GM19468 (cell line): ENCODE measurements around the gene SFRP4.

Experiments used
- ATAC-seq: cut with Tn5 transposase; IDR thresholded peaks from one replicate; pipeline ENCODE4 v1.9.1; 2021; ENCODE audit warnings: mild to moderate bottlenecking, moderate library complexity, moderate number of reproducible peaks; ENCODE audit not compliant: unreplicated experiment; ENCODE audit errors: extremely low read depth

Gene SFRP4

DNA sequence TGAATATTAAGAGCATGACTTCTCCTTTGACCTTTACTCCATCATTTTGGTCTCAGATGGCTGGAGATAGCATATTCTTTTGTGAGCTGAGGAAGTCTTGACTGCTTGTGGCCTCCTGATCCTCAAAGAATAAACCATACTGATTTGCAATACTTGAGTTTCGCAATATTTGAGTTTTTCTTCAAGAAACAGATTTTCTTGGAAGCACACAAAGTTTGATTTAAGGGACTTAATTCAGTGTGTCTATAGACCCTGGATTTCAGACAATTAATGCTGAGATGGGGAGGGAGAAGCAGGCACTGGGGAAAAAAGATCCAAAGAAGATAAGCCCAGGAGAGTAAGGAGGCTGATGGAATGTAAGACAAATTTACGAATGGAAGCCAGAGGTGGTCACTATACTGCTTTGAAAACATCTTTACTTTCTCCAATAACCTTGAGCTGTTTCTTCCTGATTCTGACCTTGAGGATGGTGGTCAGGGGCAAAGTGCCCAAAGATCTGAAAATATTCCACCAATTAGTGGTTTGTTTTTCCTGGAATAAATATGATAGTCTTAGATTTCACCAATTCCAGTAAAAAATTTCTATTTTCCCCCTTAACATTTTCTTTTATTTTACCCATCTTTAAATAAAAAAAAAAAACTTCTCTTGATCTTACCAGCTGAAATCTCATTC is 11.3 kb upstream of the SFRP4 start:
- no peak for ATAC-seq

DNA sequence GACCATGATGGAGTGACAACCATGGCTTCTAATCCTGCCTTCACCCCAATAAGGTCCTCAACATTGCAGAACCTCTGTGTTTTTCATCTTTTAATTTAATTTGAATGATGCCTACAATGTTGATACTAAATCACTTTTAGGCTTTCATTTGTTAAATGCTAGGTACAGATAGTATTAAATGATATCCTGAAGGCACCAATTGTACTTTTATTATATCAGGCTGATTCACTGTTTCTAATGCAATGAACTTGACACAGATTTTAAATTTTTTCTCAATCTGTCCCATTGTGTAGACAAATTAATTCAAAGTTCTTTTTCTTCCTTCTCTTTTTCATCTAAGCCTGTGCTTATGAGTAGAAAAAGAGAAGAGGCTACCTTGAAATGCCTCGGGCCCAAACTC is 9.0 kb upstream of the SFRP4 start:
- no peak for ATAC-seq

DNA sequence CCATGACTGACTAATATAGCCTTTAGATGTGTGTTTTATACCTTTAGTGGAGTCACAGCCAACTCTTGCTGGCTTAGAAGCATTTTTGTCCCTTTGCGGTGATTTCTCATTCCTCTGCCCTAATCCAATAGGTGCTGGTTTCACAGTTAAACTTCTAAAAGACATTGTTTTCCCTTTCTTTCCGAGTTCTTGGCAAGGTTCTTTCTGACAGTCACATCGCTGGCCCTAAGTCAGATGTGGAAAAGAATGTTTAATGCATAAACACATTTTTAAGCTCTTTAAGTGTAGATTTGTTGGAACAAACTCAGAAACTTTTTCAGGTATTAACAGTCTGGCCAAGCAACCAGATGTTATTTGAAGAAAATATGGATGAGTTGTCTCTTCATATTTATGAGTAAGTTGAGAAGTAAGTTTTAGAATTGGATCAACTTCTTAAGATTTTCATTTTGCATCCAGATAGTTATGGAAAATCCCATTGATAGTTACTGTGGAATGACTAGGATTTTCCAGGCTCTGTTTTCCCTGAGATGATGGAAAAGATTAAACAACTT is 7.9 kb upstream of the SFRP4 start:
- no peak for ATAC-seq

DNA sequence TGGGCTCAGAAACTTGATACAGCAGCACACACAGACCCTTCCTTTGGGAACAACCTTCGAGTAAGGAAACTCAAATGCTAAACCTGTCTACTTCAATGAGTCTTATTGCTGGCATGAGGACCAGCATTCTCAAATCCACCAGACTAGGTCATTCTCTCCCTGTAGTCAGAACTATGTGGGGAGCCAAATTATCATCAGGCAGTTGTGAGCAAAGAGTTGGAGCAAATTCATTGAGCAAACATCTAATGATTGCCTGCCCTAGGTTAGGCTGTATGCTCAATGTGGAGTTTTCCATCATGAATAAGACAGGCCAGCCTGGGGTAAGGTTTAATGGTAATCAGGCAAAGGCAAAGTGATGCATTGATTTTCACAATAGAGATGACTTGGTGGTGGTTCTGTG is 7.4 kb upstream of the SFRP4 start:
- no peak for ATAC-seq

DNA sequence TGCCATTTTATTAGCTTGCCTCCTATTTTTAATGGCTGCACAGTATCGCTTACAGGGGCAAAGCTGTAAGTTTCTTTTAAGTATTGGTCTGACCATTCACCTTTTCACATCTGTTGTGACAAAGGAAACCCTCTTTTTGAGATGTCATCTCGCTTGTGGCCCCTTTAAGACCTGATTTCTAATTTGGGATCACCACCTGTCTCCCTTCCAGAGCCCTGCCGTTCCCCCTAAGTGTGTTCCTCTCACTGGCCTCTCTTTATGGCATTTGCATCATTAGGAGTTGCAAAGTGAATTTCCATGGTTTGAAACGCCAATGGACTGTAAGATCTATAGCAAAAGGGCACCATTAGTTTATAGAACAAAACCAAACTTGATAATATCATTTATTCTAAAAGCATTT is 5.3 kb upstream of the SFRP4 start:
- no peak for ATAC-seq

DNA sequence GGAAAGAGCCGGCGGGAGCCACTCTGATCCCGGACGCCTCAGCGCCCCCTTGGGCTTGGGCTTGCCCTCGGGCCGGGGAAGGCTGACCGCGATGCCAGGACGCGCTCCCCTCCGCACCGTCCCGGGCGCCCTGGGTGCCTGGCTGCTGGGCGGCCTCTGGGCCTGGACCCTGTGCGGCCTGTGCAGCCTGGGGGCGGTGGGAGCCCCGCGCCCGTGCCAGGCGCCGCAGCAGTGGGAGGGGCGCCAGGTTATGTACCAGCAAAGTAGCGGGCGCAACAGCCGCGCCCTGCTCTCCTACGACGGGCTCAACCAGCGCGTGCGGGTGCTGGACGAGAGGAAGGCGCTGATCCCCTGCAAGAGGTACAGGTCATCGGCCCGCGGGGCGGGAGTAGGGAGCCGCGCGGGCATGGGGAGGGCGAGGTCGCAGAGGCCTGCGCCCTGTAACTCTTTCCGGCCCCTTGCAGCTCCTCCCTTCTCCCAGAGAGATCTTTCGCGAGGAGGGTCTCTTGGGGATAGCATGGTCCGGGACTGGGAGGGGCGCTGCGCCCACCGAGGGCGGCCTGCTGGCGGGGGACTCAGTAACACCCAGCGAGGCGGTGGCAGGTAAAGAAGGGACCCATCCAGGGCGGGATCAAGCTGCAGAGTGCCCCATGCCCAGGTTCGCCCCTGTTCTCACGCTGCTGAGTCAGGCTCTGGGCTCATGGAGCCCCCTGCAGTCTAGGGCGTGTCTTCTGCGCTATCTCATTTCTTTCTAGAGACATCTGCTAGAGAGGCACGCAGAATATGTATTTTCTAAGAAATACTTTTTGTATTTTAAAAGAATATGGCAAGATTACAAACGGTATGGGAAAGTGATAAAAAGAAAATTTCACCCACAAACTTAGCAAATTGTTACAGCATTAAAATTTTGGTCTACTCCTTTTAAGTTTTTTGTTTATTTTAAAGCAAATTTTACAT is 4.5 kb upstream of the SFRP4 start:
- ATAC-seq: peak; percentile 20

DNA sequence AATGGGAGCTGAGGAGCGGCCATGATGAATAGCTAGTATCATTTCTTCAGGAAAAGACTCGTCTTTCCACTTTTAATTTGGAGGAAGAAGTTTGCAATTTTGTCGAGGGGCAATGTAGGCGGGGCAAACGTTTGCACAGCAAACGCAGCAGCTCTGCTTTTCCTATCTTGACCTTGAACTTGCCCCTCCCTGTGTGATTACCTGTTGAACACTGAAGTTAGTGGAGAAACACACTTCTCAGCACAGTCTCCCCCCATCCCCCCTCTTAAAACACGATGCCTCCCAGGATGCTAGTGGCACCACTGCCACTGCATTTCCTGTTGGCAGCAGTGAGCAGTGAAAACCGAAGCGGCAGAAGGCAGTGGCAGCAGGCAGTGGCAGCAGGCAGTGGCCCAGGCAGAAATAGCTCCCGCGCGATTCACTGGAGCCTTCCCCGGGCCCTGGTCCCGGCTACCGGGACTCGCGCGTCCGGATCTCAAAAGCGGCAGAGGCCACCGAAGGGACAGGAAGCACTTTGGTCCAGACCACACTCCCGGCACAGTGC is 3.8 kb upstream of the SFRP4 start, which contains the start of gene EPDR1:
Gene EPDR1 (plus strand): TSS at position 336 of the 544 bp plus-strand sequence. CDS start 300 bp downstream, outside the sequence.
- ATAC-seq: peak; percentile 54

DNA sequence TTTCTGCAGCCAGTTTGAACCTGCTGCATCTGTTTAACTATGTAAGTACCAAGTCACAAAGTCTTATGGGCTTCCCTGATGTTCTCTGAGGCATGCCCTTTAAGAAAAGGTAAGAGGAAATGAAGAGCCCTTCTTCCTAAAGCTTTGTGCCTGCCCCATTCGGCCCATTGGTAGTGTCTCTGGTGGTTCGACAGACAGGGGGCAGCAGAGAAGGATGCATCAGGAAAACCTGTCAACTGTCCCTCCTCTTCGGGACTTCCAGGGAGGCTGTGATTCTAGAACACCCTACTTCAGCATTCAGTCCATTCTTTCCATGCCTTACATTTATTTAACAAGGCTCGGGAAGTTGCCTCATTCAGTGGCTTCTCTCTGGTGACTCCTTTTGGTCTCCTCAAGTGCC is 1.9 kb upstream of the SFRP4 start:
- ATAC-seq: no peak

DNA sequence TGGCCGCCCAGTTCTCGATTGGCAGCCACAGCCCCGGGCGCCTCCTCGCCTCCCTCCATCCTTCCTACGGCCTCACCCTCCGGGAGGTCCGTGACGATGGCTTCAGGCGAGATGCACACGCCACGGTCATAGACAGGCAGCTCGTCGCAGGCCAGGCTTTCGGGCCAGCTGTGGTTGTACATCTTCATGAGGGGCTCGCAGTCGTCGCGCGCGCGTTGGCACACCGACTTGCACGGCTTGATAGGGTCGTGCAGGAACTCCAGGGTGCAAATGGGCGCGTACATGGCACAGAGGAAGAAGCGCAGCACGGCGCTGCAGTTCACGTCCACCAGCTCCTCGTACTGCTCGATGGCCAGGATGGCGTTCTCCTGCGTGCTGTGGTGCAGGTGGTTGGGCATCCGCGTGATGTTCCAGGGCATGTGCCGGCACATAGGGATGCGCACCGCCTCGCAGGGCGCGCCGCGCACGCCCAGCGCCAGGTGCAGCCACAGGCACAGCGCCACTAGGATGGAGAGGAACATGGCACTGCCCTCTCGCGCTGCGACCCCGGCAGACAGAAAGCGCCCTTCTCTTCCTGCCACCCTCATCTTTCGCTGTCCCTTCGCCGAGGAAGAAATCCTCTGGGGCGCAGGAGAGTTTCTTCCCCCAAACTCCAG is 472 bp downstream of the SFRP4 start:
- ATAC-seq: no peak

DNA sequence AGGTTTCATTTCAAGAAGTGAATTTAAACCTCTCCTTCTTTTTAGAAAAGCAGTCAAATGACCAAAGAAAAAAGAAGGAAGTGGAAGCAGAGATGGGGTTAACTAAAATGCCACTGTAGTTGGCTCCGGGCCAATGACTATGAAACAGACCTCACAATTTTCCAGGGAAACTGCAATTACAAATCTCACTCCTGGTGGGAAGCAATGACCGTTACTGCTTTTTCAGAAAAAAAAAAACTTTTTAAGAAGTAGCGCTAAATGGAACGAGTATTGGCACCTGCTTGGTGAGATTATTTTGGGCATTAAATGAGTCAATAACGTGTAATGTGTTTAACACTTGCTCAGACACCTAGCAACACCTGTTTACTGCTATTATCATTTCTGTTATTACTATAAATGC is 1.2 kb downstream of the SFRP4 start:
- no peak for ATAC-seq

DNA sequence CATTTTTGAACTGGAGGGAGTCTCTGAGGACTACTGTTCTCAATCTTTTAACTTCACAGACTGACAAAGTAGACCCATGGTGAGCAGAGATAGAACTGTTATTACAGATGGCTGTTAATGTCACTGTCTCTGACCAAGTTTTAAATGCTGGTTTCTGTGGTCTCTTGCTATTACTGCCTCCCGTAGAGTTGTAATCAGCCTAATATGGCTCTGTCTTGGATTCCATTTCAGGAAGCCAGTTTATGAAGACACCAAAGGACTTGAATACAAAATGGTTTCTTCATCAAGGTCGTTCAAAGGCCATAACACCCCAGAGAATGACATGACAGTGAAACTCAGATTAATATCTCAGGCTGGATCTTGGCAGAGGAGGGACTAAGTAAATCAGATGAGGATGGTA is 3.9 kb downstream of the SFRP4 start:
- no peak for ATAC-seq

DNA sequence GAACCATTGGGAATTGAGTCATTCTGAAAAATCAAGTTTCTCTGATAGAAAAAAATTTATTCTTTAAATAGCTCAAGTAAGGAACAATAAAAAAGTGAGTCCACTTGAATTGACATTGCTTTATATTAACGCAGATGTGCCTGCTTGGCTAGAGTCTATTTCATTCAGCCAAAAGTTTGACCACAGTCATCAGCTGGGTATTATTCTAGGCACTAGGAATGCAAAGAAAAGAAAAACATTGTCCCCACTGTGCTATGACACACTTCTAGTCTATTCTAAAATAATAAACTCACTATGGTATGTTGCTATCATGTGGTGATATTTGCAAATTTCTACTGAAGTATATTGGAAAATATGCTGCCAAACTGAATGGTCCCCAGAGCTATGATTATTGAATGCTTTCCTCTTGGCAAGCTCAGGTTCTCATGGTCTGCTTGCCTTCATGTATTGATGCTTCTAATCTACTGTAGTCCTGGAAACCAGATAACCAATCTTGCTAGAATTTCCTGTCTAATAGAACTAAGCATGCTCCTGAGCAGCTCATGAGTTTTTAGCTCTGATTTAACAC is 8.3 kb downstream of the SFRP4 start:
- ATAC-seq: no peak

DNA sequence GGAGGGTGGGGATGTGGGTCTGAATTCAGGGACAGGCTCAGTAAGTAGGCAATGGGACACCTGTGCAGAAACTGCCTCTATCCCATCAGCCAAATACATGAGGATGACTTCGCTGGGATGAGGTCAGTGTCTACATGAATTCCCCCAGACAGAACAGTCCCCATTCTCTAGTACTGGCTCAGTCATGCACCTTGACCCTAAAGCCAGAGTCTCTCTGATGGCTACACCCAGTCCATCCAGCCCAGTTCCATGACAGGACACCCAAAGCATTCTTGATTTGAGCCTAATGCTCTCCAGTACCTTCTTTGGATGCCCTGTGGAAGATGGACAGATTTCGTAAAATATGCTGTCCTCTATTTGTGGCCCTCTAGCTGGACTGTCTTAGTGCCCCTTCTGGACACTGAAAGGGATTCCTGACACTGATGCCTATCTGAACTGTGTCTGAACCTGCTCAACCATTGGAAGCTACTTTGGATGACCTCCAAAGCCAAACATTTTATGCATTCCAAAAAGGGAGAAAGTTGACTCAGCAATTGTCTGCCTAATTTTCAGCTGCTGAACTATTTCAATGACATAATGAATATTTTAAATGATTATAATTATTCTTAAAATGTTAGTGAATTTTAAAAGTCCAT is 14.6 kb downstream of the SFRP4 start:
- no peak for ATAC-seq

DNA sequence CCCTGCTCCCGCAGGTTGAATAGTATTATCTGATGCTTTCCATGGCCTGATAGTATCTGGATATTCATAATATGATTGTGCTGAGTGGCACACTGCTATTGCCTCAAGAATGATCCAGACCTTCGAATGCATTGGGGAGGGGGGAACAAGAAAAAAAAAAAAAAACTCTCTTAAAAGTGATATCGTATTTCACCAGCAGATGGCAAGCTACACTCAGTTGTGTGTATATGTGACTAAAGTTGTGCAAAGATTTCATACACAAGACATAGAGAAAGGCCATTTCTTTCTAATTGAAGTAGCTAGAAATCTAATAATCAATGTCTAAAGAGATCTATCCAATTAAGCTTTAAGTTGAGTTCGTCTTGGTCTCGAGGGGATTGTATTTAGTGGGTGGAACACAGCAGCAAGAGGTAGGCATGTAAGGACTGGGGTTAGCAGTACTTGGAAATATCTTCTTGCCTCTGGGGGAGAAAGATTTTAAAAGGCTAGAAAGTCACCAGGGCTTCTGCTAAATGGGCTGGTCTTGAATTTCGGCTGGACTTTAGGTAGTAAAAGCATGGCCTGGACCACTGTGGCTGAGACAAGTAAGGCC is 15.3 kb downstream of the SFRP4 start:
- ATAC-seq: no peak

DNA sequence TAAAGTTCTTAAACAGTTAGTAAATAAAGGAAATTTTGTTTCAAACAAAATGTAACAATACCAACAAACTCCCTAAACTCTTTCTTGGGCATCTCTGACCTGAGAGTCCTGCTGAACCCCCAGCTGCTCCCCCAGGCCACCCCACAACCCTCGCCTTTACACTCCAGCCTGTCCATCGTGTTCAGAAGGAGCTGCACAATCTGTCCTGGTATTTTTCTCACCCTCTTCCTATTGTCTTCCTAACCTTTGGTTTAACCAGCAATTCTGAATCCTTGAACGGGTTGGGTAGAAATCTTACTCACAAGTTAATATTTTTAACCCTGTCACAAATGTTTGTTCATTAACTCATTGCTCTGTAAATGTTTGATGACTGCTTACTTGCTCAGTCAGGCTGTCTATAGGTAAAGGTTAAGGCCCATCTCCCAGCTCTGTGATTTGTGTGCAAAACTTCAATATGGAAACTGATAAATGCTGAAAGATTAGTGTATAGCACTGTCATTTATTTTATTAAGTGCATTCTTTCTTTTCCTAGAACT is 16.8 kb downstream of the SFRP4 start:
- ATAC-seq: no peak

DNA sequence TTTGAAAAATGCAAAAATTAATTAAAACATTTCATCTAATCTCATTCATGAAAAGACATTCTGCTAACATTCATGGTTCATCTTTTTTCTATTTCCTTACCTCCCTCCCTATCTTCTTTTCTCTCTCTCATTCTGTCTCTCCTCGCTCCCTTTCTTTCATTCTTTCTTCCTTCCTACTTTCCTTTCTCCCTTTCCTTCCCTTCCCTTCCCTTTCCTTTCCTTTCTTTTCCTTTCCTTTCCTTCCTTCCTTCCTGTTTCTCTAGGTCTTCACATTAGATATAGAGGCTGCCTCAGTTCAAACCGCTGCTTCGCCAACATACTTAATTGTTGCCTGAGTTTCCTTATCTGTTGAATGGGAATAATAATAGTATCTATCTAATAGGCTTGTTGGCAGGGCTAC is 21.9 kb downstream of the SFRP4 start:
- no peak for ATAC-seq

DNA sequence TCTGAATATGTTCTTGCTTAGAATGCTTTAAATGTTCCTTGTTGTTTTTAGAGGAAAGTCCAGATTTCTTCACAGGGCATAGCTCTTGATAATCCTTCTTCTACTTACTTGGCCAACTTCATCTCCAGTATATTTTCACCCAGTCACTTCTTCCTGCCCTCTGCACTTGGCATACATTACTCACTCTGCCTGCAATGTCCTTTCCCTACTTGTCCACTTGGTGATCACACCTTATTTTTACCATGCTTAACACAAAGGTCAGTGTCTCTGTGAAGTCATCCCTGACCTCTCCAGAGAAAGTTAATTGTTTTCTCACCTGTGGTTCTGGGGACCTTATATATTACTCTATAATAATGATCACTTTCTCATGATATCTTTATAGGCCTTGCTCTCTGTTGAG is 23.3 kb downstream of the SFRP4 start:
- ATAC-seq: no peak

DNA sequence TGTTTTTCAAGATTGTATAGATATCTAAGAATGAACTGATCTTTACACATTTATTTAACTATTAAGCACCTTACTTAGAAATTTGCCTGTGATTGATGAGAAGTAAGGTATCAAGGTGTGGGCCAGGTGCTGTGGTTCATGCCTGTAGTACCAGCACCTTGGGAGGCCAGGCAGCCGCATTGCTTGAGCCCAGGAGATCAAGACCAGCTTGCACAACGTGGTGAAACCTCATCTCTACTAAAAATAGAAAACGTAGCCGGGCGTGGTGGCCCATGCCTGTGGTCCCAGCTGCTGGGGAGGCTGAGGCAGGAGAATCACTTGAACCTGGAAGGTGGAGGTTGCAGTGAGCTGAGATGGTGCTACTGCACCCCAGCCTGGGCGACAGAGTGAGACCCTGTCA is 34.5 kb downstream of the SFRP4 start:
- ATAC-seq: no peak
